Glutamatergic neuron (in vitro differentiated cells): ENCODE results near the gene MAP3K7. TPM values are rescaled to one million over a fixed set of nuclear protein-coding genes. Genes with fewer than 3 reads are reported as not detected.

Source experiments
- DNase-seq: peaks from one replicate; pipeline ENCODE4 v3.0.0; 2022
- H3K27ac Mint-ChIP-seq: one replicate; pipeline ENCODE4 v1.8.0; 2020; ENCODE audit warnings: mild to moderate bottlenecking, mixed read lengths, inconsistent platforms; ENCODE audit not compliant: unreplicated experiment
- H3K27me3 Mint-ChIP-seq: one replicate; pipeline ENCODE4 v1.8.0; 2020; ENCODE audit warnings: mild to moderate bottlenecking, moderate library complexity, mixed read lengths, inconsistent platforms; ENCODE audit not compliant: unreplicated experiment
- H3K36me3 Mint-ChIP-seq: one replicate; pipeline ENCODE4 v1.8.0; 2020; ENCODE audit warnings: mild to moderate bottlenecking, mixed read lengths, inconsistent platforms; ENCODE audit not compliant: unreplicated experiment
- H3K4me1 Mint-ChIP-seq: one replicate; pipeline ENCODE4 v1.8.0; 2020; ENCODE audit warnings: mild to moderate bottlenecking, low read depth, mixed read lengths, inconsistent platforms; ENCODE audit not compliant: unreplicated experiment
- H3K4me3 Mint-ChIP-seq: one replicate; pipeline ENCODE4 v1.8.0; 2020; ENCODE audit warnings: mild to moderate bottlenecking, mixed read lengths, inconsistent platforms; ENCODE audit not compliant: unreplicated experiment
- H3K9me3 Mint-ChIP-seq: one replicate; pipeline ENCODE4 v1.8.0; 2020; ENCODE audit warnings: mild to moderate bottlenecking, moderate library complexity, mixed read lengths, inconsistent platforms; ENCODE audit not compliant: unreplicated experiment
- CTCF ChIP-seq: fragments of 200-600 bp; sonication (generic); IDR thresholded peaks from one replicate; pipeline ENCODE4 v1.5.0; 2021; ENCODE audit not compliant: partially characterized antibody, unreplicated experiment
- long read RNA-seq: library from polyadenylated mRNA; unstranded; transcript quantifications from one replicate; pipeline ENCODE4 v2.0.0, GENCODE V29; 2020; ENCODE audit not compliant: unreplicated experiment
- total RNA-seq: library from RNA; stranded (reverse); fragmentation: NEBNext Ultra II Directional; extraction: Animal tissue kit (Norgen Biotek cat#: 25700); gene quantifications from one replicate; pipeline ENCODE4 v1.2.1, GENCODE V29; 2021; ENCODE audit not compliant: unreplicated experiment

The MAP3K7 gene
- 39.4 TPM for total RNA-seq
- long read RNA-seq, full-length matches to known transcripts = 15 of 23 reads
- long read RNA-seq, partial matches to known transcripts = 3 of 23 reads
- long read RNA-seq, other reads (novel, unspliced or antisense) = 5 of 23 reads

GRCh38 chr6:90586836-90587638 is at the start of gene MAP3K7:
MAP3K7 (minus strand) TSS chr6:90587072; CDS start chr6:90586883, 189 bp downstream.
- peak within 1 kb of the TSS; percentile 98 for H3K27ac Mint-ChIP-seq
- H3K4me1 Mint-ChIP-seq = peaks cover 5% of the 10 kb centered on the region
- peaks cover 5% of the 10 kb centered on the region for H3K27me3 Mint-ChIP-seq
- H3K36me3 Mint-ChIP-seq = no peaks in the 10 kb centered on the region
- peak within 1 kb of the TSS; percentile 93 for H3K4me3 Mint-ChIP-seq
- peak; percentile 88 for DNase-seq
- TF ChIP-seq CTCF = no peak
- H3K9me3 Mint-ChIP-seq = peaks cover 7% of the 10 kb centered on the region

DNA sequence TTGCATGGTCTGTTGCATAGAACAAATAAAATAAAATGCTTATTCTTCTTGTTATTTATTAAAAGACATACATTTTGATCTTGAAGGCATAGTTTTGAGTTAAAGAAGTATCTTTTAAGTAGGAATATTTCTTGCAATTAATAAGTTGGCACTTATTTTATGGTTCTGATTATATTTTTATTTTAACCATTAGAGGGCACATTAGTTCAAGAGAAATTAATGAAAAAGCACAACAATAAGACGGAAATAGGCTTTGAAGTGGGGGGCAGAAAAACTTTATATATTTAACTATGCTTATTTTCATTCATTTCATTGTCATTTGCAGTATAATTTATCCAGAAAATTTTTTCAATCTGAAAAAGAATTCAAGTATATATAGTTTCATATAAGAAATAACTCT is 44.2 kb upstream of the MAP3K7 start:
- no peaks in the 10 kb centered on the region for H3K9me3 Mint-ChIP-seq
- H3K4me1 Mint-ChIP-seq = no peaks in the 10 kb centered on the region

DNA sequence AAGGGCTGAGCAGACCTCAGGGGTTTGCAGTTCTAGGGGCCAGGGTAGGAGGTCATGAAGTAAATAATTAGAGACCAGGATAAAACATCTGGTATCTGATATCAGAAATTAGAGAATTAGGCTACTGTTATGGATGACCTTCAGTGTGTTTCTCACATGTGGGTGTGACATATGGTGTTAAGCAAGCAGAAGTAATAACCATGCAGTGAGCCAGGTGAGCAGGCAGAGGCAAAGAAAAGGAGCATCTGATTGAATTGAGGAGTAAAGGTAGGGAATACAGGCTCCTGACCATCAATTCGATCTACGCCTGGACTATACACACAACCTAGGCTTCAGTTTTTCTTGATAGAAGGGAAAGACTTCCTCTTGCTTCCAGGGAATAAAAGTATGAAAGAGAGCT is 34.7 kb upstream of the MAP3K7 start:
- TF ChIP-seq CTCF = no peak
- Mint-ChIP-seq H3K9me3 (no peaks in the 10 kb centered on the region), H3K27ac (no peak overlapping the region), H3K4me3 (no peak overlapping the region), H3K4me1 (no peaks in the 10 kb centered on the region), H3K36me3 (peaks cover 14% of the 10 kb centered on the region), H3K27me3 (no peaks in the 10 kb centered on the region)
- DNase-seq = no peak

More for the DNA sequence above, 44.2 kb upstream of the MAP3K7 start:
- no peaks in the 10 kb centered on the region for H3K36me3 Mint-ChIP-seq
- H3K27ac Mint-ChIP-seq = no peak overlapping the region
- DNase-seq = no peak
- H3K4me3 Mint-ChIP-seq = no peak overlapping the region
- H3K27me3 Mint-ChIP-seq = no peaks in the 10 kb centered on the region
- no peak for TF ChIP-seq CTCF

DNA sequence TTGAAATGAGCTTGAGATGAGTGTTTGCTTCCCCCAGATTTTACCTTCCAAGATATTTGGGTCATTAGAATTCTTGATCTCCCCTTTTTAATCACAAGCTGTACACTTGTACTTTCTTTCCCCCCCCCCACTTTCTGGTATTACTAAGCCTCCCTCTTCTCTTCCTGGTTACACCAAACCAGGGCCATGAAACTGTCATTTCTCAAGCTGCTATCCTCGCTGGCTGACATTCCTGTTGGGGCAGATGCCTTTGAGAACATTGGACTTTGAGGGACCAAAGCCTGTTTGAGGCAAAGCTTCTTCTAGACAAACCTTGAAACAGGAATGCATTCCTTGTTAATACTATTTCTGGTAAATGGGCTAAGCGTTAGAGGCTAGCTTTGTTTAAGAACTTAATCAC is 32.3 kb upstream of the MAP3K7 start:
- H3K27me3 Mint-ChIP-seq = no peaks in the 10 kb centered on the region
- no peaks in the 10 kb centered on the region for H3K9me3 Mint-ChIP-seq
- no peak overlapping the region for H3K27ac Mint-ChIP-seq
- TF ChIP-seq CTCF = no peak
- DNase-seq = no peak
- H3K36me3 Mint-ChIP-seq = peaks cover 5% of the 10 kb centered on the region
- no peak overlapping the region for H3K4me3 Mint-ChIP-seq
- H3K4me1 Mint-ChIP-seq = no peaks in the 10 kb centered on the region

- DNase-seq = no peak
- Mint-ChIP-seq H3K36me3 (no peaks in the 10 kb centered on the region), H3K27ac (no peak overlapping the region), H3K9me3 (peaks cover 4% of the 10 kb centered on the region), H3K4me1 (peaks cover 3% of the 10 kb centered on the region), H3K27me3 (no peaks in the 10 kb centered on the region), H3K4me3 (no peak overlapping the region)
- TF ChIP-seq CTCF = no peak
Measured at GRCh38 chr6:90612313-90612680, 25.4 kb upstream of the MAP3K7 start.
